ENCODE measurements around the gene KAT2B.

Gene KAT2B

GRCh38 chr3:20181276-20181675 lies 141.0 kb downstream of the KAT2B start:
- in situ Hi-C loops (cut with HindIII; ENCODE audit: low pct_ligation_motif_present, low pct_unique_long_range_greater_than_20kb, low sequenced_read_pairs), result no loop called here
- no peak for DNase-seq

GRCh38 chr3:20182206-20182605 lies 142.0 kb downstream of the KAT2B start:
- DNase-seq, result no peak
- in situ Hi-C loops (cut with HindIII; ENCODE audit: low pct_ligation_motif_present, low pct_unique_long_range_greater_than_20kb, low sequenced_read_pairs), result no loop called here

GRCh38 chr3:20185331-20185678 lies 145.1 kb downstream of the KAT2B start:
- DNase-seq, result peak; percentile 24
- in situ Hi-C loops (cut with HindIII; ENCODE audit: low pct_ligation_motif_present, low pct_unique_long_range_greater_than_20kb, low sequenced_read_pairs), result no loop called here

GRCh38 chr3:20185679-20186599 lies 145.7 kb downstream of the KAT2B start, which contains the start of gene SGO1:
SGO1 (minus strand) TSS chr3:20186206; CDS start chr3:20184027, 2,179 bp downstream.
- in situ Hi-C loops (cut with HindIII; ENCODE audit: low pct_ligation_motif_present, low pct_unique_long_range_greater_than_20kb, low sequenced_read_pairs), result no loop called here
- DNase-seq, result peak; percentile 97

GRCh38 chr3:20186600-20187004 lies 146.4 kb downstream of the KAT2B start:
- in situ Hi-C loops (cut with HindIII; ENCODE audit: low pct_ligation_motif_present, low pct_unique_long_range_greater_than_20kb, low sequenced_read_pairs), result no loop called here
- DNase-seq, result no peak

- no peak for DNase-seq
- in situ Hi-C loops (cut with HindIII; ENCODE audit: low pct_ligation_motif_present, low pct_unique_long_range_greater_than_20kb, low sequenced_read_pairs), result no loop called here
These were observed 150.7 kb downstream of the KAT2B start for GRCh38 chr3:20190991-20191390.

- DNase-seq, result no peak
- in situ Hi-C loops (cut with HindIII; ENCODE audit: low pct_ligation_motif_present, low pct_unique_long_range_greater_than_20kb, low sequenced_read_pairs), result no loop called here
These were observed 154.7 kb downstream of the KAT2B start for GRCh38 chr3:20194793-20195460.

GRCh38 chr3:20197775-20198174 lies 157.5 kb downstream of the KAT2B start:
- no peak for DNase-seq
- in situ Hi-C loops (cut with HindIII; ENCODE audit: low pct_ligation_motif_present, low pct_unique_long_range_greater_than_20kb, low sequenced_read_pairs), result no loop called here

- in situ Hi-C loops (cut with HindIII; ENCODE audit: low pct_ligation_motif_present, low pct_unique_long_range_greater_than_20kb, low sequenced_read_pairs), result no loop called here
These were observed 160.9 kb downstream of the KAT2B start for GRCh38 chr3:20201143-20201542.

More at GRCh38 chr3:20201143-20201542, 160.9 kb downstream of the KAT2B start:
- no peak for DNase-seq
